GM12864 (cell line): ENCODE results near the gene RPS23.
"Not testable (repeated sequence)": the region's sequence is repeated elsewhere in the genome, so short reads cannot be mapped to it uniquely, and the experiment has no call there.

Experiments used
- DNase-seq: peaks from one replicate; pipeline ENCODE4 v3.0.0-alpha.2; 2011; ENCODE audit warnings: low read depth
- H3K4me3 ChIP-seq: 2 replicates; pipeline ENCODE4 v1.5.1; 2011; ENCODE audit warnings: mild to moderate bottlenecking, low read depth, low read length, control low read depth
- TF ChIP-seq, protein P1 (sequence below): IDR thresholded peaks from 2 replicates; pipeline ENCODE4 v1.5.1; 2011; ENCODE audit warnings: low read depth, mild to moderate bottlenecking, moderate library complexity, low read length, control low read depth, inconsistent platforms; ENCODE audit errors: missing control alignments

The RPS23 gene

GRCh38 chr5:82277613-82277986 is 554 bp downstream of the RPS23 start:
- H3K4me3 ChIP-seq, result peak overlapping the region; percentile 98
- DNase-seq, result no peak
- TF ChIP-seq, protein P1, sequence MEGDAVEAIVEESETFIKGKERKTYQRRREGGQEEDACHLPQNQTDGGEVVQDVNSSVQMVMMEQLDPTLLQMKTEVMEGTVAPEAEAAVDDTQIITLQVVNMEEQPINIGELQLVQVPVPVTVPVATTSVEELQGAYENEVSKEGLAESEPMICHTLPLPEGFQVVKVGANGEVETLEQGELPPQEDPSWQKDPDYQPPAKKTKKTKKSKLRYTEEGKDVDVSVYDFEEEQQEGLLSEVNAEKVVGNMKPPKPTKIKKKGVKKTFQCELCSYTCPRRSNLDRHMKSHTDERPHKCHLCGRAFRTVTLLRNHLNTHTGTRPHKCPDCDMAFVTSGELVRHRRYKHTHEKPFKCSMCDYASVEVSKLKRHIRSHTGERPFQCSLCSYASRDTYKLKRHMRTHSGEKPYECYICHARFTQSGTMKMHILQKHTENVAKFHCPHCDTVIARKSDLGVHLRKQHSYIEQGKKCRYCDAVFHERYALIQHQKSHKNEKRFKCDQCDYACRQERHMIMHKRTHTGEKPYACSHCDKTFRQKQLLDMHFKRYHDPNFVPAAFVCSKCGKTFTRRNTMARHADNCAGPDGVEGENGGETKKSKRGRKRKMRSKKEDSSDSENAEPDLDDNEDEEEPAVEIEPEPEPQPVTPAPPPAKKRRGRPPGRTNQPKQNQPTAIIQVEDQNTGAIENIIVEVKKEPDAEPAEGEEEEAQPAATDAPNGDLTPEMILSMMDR, result no peak

GRCh38 chr5:82276800-82277612 is 1.1 kb downstream of the RPS23 start:
- peak overlapping the region; percentile 98 for H3K4me3 ChIP-seq
- DNase-seq, result no peak
- TF ChIP-seq, protein P1, result no peak

DNA sequence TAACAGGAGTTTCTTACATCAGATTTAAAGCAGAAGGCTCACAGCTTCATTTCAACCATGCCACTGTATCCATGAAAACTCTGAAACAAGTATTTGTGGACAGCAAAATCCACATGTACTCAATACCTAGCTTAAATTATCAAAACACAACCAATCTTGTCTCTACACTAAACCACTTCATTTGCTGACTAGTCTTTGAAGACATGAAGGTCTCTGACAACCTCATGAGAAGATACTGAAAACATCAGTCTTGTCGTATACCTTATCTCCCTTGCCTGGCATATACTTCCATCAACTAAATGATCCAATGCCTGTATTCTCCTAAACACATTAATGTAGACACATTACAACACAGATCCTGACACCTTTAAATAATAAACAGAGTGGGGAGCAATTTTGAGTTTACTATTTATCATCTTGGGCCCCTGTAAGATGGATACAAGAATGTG is 2.9 kb downstream of the RPS23 start:
- H3K4me3 ChIP-seq, result no peak overlapping the region
- TF ChIP-seq, protein P1, result no peak
- no peak for DNase-seq

GRCh38 chr5:82274343-82275211 is 3.6 kb downstream of the RPS23 start:
- TF ChIP-seq, protein P1, result no peak
- H3K4me3 ChIP-seq, result no peak overlapping the region
- DNase-seq, result no peak

DNA sequence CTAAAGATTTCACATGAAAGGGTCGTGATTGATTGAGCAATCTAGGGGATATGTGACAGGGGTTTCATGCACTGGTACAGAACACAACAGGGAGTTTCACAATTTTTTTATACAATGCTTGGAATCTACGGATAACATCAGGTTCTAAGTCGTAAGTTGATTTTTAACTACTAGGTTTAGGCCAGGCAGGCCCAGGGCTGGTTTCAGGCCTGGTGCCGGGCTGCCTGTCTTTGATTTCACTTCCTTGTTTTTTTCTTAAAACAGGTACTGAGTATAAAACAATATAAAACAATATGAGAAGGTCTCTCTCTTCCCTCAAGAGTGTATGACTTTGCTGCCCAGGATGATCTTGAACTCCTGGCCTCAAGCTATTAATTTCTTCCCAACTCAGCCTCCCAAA is 4.7 kb downstream of the RPS23 start:
- not testable (repeated sequence) for H3K4me3 ChIP-seq, DNase-seq

DNA sequence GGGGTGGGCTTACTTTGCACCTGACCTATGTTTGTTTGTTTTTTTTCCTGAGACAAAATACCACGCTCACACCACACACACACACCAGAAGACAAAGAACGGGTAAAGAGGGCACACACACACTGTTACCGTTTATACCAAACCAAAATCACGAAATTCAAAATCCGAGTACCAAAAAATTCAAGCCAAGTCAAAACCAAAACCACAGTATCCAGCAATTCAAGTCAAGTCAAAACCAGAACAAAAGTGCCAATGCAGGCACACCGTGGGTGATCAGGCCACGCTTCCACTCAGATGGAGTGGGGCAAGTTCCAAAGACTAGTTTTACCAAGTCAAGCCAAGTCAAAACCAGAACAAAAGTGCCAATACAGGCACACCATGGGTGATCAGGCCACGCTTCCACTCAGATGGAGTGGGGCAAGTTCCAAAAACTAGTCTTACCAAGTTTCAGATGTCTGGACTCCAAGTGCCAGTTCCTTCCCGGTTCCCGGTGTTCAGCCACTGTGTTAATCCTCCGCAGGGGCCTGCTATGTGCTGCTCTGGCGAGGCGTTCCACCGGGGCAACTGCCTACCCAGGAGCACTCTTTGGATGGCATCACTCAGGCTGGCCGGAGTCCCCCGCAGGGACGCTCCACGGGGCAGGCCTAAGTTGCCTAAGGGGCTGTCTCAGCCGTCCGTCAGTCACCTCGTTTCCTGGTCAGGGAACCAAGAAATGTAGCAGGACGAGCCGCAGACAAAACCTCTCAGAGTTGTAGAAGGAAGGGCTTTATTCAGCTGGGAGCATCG is 5.4 kb downstream of the RPS23 start:
- not testable (repeated sequence) for H3K4me3 ChIP-seq, DNase-seq

DNA sequence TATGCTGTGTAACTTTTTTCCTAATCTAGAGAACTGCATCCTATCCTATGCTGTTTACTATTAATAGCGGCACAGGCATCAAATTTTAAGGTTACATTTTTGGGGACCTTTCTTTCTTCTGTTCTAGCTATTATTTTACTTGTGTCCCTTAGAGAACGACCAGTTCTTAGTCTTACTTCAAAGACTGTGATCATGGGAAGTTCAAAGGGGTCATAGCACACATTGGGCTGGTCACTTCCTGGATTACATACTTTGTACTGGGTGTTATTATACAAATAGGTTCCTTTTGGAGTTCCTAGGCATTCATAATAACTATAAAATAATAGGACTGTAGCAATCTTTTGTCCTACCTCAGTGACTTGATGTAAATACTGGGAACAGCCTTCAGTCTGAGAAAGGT is 8.8 kb downstream of the RPS23 start:
- H3K4me3 ChIP-seq, DNase-seq: not testable (repeated sequence)

- not testable (repeated sequence) for H3K4me3 ChIP-seq, DNase-seq
Observed at GRCh38 chr5:82267297-82267933, 10.7 kb downstream of the RPS23 start.
